Neuronal stem cell (in vitro differentiated cells): ENCODE data around the gene EIF2D.

Experiments used
- DNase-seq: peaks from one replicate; pipeline ENCODE4 v3.0.0-alpha.2; 2013; ENCODE audit warnings: low spot score
- H2AFZ ChIP-seq: one replicate; pipeline ENCODE4 v1.6.1; 2013; ENCODE audit warnings: mild to moderate bottlenecking, low read length, inconsistent platforms
- H2AK5ac ChIP-seq: 2 replicates; pipeline ENCODE4 v1.6.1; 2013; ENCODE audit warnings: low read depth, mild to moderate bottlenecking, inconsistent platforms, low read length, moderate library complexity, mixed read lengths
- H2BK120ac ChIP-seq: 2 replicates; pipeline ENCODE4 v1.6.1; 2013; ENCODE audit warnings: low read depth, mild to moderate bottlenecking, inconsistent platforms, low read length, moderate library complexity, mixed read lengths
- H2BK12ac ChIP-seq: one replicate; pipeline ENCODE4 v1.6.1; 2013; ENCODE audit warnings: low read length, inconsistent platforms
- H2BK15ac ChIP-seq: 2 replicates; pipeline ENCODE4 v1.6.1; 2013; ENCODE audit warnings: mild to moderate bottlenecking, low read length, inconsistent platforms, mixed read lengths
- H2BK5ac ChIP-seq: one replicate; pipeline ENCODE4 v1.6.1; 2013; ENCODE audit warnings: inconsistent platforms, mild to moderate bottlenecking, low read length, moderate library complexity
- H3K14ac ChIP-seq: one replicate; pipeline ENCODE4 v1.6.1; 2013; ENCODE audit warnings: low read length, inconsistent platforms
- H3K18ac ChIP-seq: 2 replicates; pipeline ENCODE4 v1.6.1; 2013; ENCODE audit warnings: low read length, inconsistent platforms
- H3K23ac ChIP-seq: 2 replicates; pipeline ENCODE4 v1.6.1; 2013; ENCODE audit warnings: low read depth, mild to moderate bottlenecking, mixed read lengths, low read length, inconsistent platforms; ENCODE audit not compliant: poor library complexity
- H3K27ac ChIP-seq: replicated peaks from 3 replicates; pipeline ENCODE4 v1.5.1; 2013; ENCODE audit warnings: low read length, inconsistent platforms
- H3K27me3 ChIP-seq, 3 experiments: 2 replicates each; pipeline ENCODE4 v1.6.1; 2013; ENCODE audit warnings: low read length in 3 of 3, mild to moderate bottlenecking in 2 of 3, inconsistent platforms in 1 of 3, low read depth in 1 of 3, mixed read lengths in 1 of 3, moderate library complexity in 1 of 3; ENCODE audit not compliant: control insufficient read depth in 3 of 3, insufficient read depth in 3 of 3
- H3K36me3 ChIP-seq, 2 donors: replicated peaks in 1 of 2; 2 replicates each; pipeline ENCODE4 v1.6.1; 2013; ENCODE audit warnings: low read length in 2 of 2; ENCODE audit not compliant: control insufficient read depth in 2 of 2, insufficient read depth in 2 of 2
- H3K4ac ChIP-seq: 2 replicates; pipeline ENCODE4 v1.6.1; 2013; ENCODE audit warnings: inconsistent platforms, mild to moderate bottlenecking, low read length, moderate library complexity
- H3K4me1 ChIP-seq, 2 donors: 1 replicate in 1 of 2; 2 replicates in 1 of 2; pipeline ENCODE4 v1.6.1; 2013; ENCODE audit warnings: low read length in 2 of 2, low read depth in 1 of 2; ENCODE audit not compliant: control insufficient read depth in 2 of 2, insufficient read depth in 1 of 2
- H3K4me2 ChIP-seq: one replicate; pipeline ENCODE4 v1.6.1; 2013; ENCODE audit warnings: mild to moderate bottlenecking, low read length, inconsistent platforms; ENCODE audit not compliant: insufficient read depth, poor library complexity, severe bottlenecking
- H3K4me3 ChIP-seq, 2 donors: 2 replicates each; pipeline ENCODE4 v1.5.1; 2013; ENCODE audit warnings: low read length in 2 of 2, mild to moderate bottlenecking in 2 of 2, inconsistent platforms in 1 of 2, moderate library complexity in 1 of 2
- H3K79me1 ChIP-seq: one replicate; pipeline ENCODE4 v1.6.1; 2013; ENCODE audit warnings: low read depth, mild to moderate bottlenecking, inconsistent platforms, low read length, moderate library complexity
- H3K9ac ChIP-seq: one replicate; pipeline ENCODE4 v1.6.1; 2013; ENCODE audit warnings: mild to moderate bottlenecking, low read depth, low read length, inconsistent platforms; ENCODE audit not compliant: poor library complexity
- H3K9me3 ChIP-seq, 2 donors: replicated peaks in 1 of 2; 2 replicates each; pipeline versions ENCODE3 to v1.6.1; 2013; ENCODE audit warnings: low read length in 2 of 2, mild to moderate bottlenecking in 2 of 2, inconsistent platforms in 1 of 2, low read depth in 1 of 2, mixed read lengths in 1 of 2, moderate library complexity in 1 of 2; ENCODE audit not compliant: control insufficient read depth in 2 of 2, insufficient read depth in 1 of 2
- H4K8ac ChIP-seq: one replicate; pipeline ENCODE4 v1.6.1; 2013; ENCODE audit warnings: low read depth, mild to moderate bottlenecking, inconsistent platforms, low read length, moderate library complexity
- H4K91ac ChIP-seq: one replicate; pipeline ENCODE4 v1.6.1; 2013; ENCODE audit warnings: low read length, low read depth, mild to moderate bottlenecking, inconsistent platforms; ENCODE audit not compliant: poor library complexity
- WGBS, 2 donors: extraction: QIAGEN DNeasy Blood & Tissue Kit; methylation state at CpG; one replicate each; pipeline ENCODE4 v1.1.7; 2013; ENCODE audit warnings: missing lambda C conversion rate in 2 of 2, mixed read lengths in 1 of 2; ENCODE audit not compliant: insufficient read length in 2 of 2, insufficient replicate concordance in 1 of 2; ENCODE audit errors: extremely low coverage in 2 of 2; 5-methylcytosine and 5-hydroxymethylcytosine counted together

Gene EIF2D

GRCh38 chr1:206575165-206575893, 36.9 kb downstream of the EIF2D start:
- Histone ChIP-seq H3K4me3 (no peak overlapping the region), H3K4me2 (no peak overlapping the region), H3K79me1 (no peaks in the 10 kb centered on the region), H3K27ac (no peak overlapping the region), H4K8ac (no peak overlapping the region), H3K18ac (no peak overlapping the region), H3K9me3 (no peaks in the 10 kb centered on the region), H2AK5ac (no peak overlapping the region), H3K9ac (no peak overlapping the region), H4K91ac (no peak overlapping the region), H2BK5ac (no peak overlapping the region), H3K36me3 (no peaks in the 10 kb centered on the region), H3K14ac (no peak overlapping the region), H3K23ac (no peak overlapping the region), H3K4me1 (peaks cover 0 to 1% of the 10 kb centered on the region in 2 donors), H3K4ac (no peak overlapping the region), H2BK12ac (no peak overlapping the region), H3K27me3 (peaks cover 0 to 5% (median 0%) of the 10 kb centered on the region in 3 experiments), H2BK15ac (no peak overlapping the region), H2AFZ (peak overlapping the region; percentile 60), H2BK120ac (no peak overlapping the region)
- WGBS, 2 donors, result no CpG with 5 or more reads among the region's 11 CpGs
- no peak for DNase-seq

- Histone ChIP-seq H2AFZ (no peak overlapping the region), H3K18ac (no peak overlapping the region), H3K9me3 (no peaks in the 10 kb centered on the region), H3K4me2 (no peak overlapping the region), H2BK12ac (no peak overlapping the region), H3K4ac (no peak overlapping the region), H3K27ac (no peak overlapping the region), H3K4me1 (peaks cover 0 to 1% of the 10 kb centered on the region in 2 donors), H3K4me3 (no peak overlapping the region), H2AK5ac (no peak overlapping the region), H4K8ac (no peak overlapping the region), H3K14ac (no peak overlapping the region), H2BK15ac (no peak overlapping the region), H3K27me3 (no peaks in the 10 kb centered on the region), H2BK120ac (no peak overlapping the region), H4K91ac (no peak overlapping the region), H3K36me3 (no peaks in the 10 kb centered on the region), H2BK5ac (no peak overlapping the region), H3K9ac (no peak overlapping the region), H3K79me1 (no peaks in the 10 kb centered on the region), H3K23ac (no peak overlapping the region)
- no CpG with 5 or more reads among the region's 4 CpGs for WGBS, 2 donors
- DNase-seq, result no peak
Observed at GRCh38 chr1:206573762-206574161, 38.5 kb downstream of the EIF2D start.

- Histone ChIP-seq H3K14ac (no peak overlapping the region), H2AFZ (no peak overlapping the region), H3K79me1 (no peaks in the 10 kb centered on the region), H4K91ac (no peak overlapping the region), H3K9ac (no peak overlapping the region), H3K4me2 (no peak overlapping the region), H3K18ac (no peak overlapping the region), H4K8ac (no peak overlapping the region), H2BK5ac (no peak overlapping the region), H3K4me3 (no peak overlapping the region), H2BK15ac (no peak overlapping the region), H3K23ac (no peak overlapping the region), H3K27ac (no peak overlapping the region), H2AK5ac (no peak overlapping the region), H3K9me3 (no peaks in the 10 kb centered on the region), H3K4ac (no peak overlapping the region), H3K4me1 (peaks cover 0 to 1% of the 10 kb centered on the region in 2 donors), H2BK120ac (no peak overlapping the region), H2BK12ac (no peak overlapping the region), H3K36me3 (no peaks in the 10 kb centered on the region), H3K27me3 (no peaks in the 10 kb centered on the region)
- DNase-seq, result no peak
- WGBS, 2 donors, result no CpG with 5 or more reads among the region's 4 CpGs
Observed at GRCh38 chr1:206573319-206573718, 38.9 kb downstream of the EIF2D start.

GRCh38 chr1:206572835-206573234, 39.4 kb downstream of the EIF2D start:
- no CpG with 5 or more reads among the region's 4 CpGs for WGBS, 2 donors
- H3K18ac ChIP-seq, result no peak overlapping the region

More at GRCh38 chr1:206572835-206573234, 39.4 kb downstream of the EIF2D start:
- Histone ChIP-seq H4K8ac (no peak overlapping the region), H2BK5ac (no peak overlapping the region), H3K4me1 (peaks cover 0 to 1% of the 10 kb centered on the region in 2 donors), H4K91ac (no peak overlapping the region), H3K4me2 (no peak overlapping the region), H3K14ac (no peak overlapping the region), H3K27me3 (no peaks in the 10 kb centered on the region), H3K23ac (no peak overlapping the region), H3K36me3 (no peaks in the 10 kb centered on the region), H2AK5ac (no peak overlapping the region), H2AFZ (no peak overlapping the region), H3K4ac (no peak overlapping the region), H2BK120ac (no peak overlapping the region), H3K9me3 (no peaks in the 10 kb centered on the region), H2BK12ac (no peak overlapping the region), H3K27ac (no peak overlapping the region), H3K4me3 (no peak overlapping the region), H2BK15ac (no peak overlapping the region), H3K79me1 (no peaks in the 10 kb centered on the region), H3K9ac (no peak overlapping the region)
- DNase-seq, result no peak
